Astrocyte of the spinal cord (primary cell): ENCODE measurements around the gene GPR160.

Experiments used
- DNase-seq: peaks from one replicate; pipeline ENCODE4 v3.0.0; 2011; ENCODE audit warnings: low read depth, low spot score
- H3K4me3 ChIP-seq: 2 replicates; pipeline ENCODE4 v1.5.1; 2011; ENCODE audit warnings: low read depth, mild to moderate bottlenecking, low read length, moderate library complexity
- CTCF ChIP-seq: IDR thresholded peaks from 2 replicates; pipeline ENCODE4 v1.5.1; 2012; ENCODE audit warnings: low read depth, mild to moderate bottlenecking, low read length, inconsistent platforms
- in situ Hi-C: cut with HindIII; loops from 2 replicates; pipeline ENCODE4 v1.10.0; 2017; ENCODE audit warnings: low sequenced_read_pairs

GPR160 gene

GRCh38 chr3:170050753-170051152, 13.0 kb downstream of the GPR160 start:
- H3K4me3 ChIP-seq: no peak overlapping the region
- in situ Hi-C loops: no loop called here
- no peak for TF ChIP-seq CTCF
- no peak for DNase-seq

- DNase-seq: no peak
- in situ Hi-C loops: no loop called here
- no peak overlapping the region for H3K4me3 ChIP-seq
- TF ChIP-seq CTCF: no peak
These were observed 14.6 kb downstream of the GPR160 start for GRCh38 chr3:170052398-170052797.

- peak; percentile 29 for TF ChIP-seq CTCF
- H3K4me3 ChIP-seq: no peak overlapping the region
- DNase-seq: no peak
- in situ Hi-C loops: no loop called here
These were observed 16.4 kb downstream of the GPR160 start for GRCh38 chr3:170054204-170054603.

- in situ Hi-C loops: no loop called here
- TF ChIP-seq CTCF: no peak
- no peak overlapping the region for H3K4me3 ChIP-seq
- DNase-seq: peak; percentile 26
These were observed 17.4 kb downstream of the GPR160 start for GRCh38 chr3:170055209-170055608.

- H3K4me3 ChIP-seq: no peak overlapping the region
- in situ Hi-C loops: no loop called here
- DNase-seq: no peak
- TF ChIP-seq CTCF: no peak
These were observed 19.1 kb downstream of the GPR160 start for GRCh38 chr3:170056710-170057454.

- no peak for TF ChIP-seq CTCF
- H3K4me3 ChIP-seq: no peak overlapping the region
- in situ Hi-C loops: no loop called here
- DNase-seq: no peak
These were observed 19.8 kb downstream of the GPR160 start for GRCh38 chr3:170057550-170057949.
